PC-3 (cell line): ENCODE measurements around the gene ATP1B3.

Source experiments
- EZH2 ChIP-seq: fragments of 300-600 bp; sonication (generic); IDR thresholded peaks from one replicate; pipeline ENCODE4 v1.6.1; 2017; ENCODE audit warnings: antibody characterized with exemption, mild to moderate bottlenecking, low read length; ENCODE audit not compliant: unreplicated experiment
- TF ChIP-seq, protein P1 (sequence below): fragments of 300-600 bp; sonication (generic); conservative IDR thresholded peaks from 2 replicates; pipeline ENCODE4 v1.5.1; 2017; ENCODE audit warnings: antibody characterized with exemption, low read depth, mild to moderate bottlenecking, low read length

DNA sequence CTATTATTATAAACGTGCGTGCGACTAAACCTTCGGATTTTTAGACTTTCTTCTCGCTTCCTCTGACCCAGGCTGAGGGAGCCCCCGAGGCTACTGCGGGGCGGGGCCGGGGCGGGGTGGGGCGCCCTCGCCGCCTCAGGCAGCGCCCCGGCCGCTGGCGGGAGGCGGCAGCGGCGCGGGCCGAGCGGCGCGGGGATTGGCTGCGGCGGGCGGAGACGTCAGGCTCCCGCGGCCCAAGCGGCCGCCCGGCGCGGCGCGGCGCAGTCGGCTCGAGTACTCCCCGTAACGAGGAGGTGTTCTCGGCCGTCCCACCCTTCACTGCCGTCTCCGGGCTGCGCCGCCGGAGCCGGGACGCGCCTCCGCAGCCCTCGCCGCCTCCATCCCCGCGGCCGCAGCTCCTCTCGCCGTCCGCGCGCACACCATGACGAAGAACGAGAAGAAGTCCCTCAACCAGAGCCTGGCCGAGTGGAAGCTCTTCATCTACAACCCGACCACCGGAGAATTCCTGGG, at the start of gene ATP1B3:
- TF ChIP-seq, protein P1, sequence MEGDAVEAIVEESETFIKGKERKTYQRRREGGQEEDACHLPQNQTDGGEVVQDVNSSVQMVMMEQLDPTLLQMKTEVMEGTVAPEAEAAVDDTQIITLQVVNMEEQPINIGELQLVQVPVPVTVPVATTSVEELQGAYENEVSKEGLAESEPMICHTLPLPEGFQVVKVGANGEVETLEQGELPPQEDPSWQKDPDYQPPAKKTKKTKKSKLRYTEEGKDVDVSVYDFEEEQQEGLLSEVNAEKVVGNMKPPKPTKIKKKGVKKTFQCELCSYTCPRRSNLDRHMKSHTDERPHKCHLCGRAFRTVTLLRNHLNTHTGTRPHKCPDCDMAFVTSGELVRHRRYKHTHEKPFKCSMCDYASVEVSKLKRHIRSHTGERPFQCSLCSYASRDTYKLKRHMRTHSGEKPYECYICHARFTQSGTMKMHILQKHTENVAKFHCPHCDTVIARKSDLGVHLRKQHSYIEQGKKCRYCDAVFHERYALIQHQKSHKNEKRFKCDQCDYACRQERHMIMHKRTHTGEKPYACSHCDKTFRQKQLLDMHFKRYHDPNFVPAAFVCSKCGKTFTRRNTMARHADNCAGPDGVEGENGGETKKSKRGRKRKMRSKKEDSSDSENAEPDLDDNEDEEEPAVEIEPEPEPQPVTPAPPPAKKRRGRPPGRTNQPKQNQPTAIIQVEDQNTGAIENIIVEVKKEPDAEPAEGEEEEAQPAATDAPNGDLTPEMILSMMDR: no peak
- no peak for TF ChIP-seq EZH2
